GM18868 (cell line): Measurements from ENCODE around the gene CCDC85B.

Source experiments
- ATAC-seq: cut with Tn5 transposase; IDR thresholded peaks from one replicate; pipeline ENCODE4 v1.9.1; 2021; ENCODE audit warnings: mild to moderate bottlenecking, moderate library complexity; ENCODE audit not compliant: unreplicated experiment

The CCDC85B gene

DNA sequence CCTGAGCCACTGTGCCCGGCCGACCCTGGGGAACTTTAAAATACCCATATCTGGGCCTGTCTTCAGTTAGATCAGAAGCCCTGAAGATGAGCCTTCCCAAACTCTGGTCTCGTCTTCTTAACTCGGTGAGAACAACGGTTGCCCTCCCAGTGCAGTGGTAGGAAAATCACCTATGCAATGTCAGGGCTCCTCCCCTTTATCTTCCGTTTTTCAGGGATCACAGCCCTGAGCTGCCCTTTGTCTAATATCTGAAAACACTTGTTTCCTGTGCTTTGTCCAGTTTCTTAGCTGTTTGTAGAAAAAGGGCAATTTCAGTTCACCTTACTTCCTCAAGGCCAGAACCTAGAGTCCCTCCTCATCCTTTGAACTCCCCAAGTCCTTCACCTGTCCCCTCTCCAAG, 38.2 kb downstream of the CCDC85B start:
- no peak for ATAC-seq

DNA sequence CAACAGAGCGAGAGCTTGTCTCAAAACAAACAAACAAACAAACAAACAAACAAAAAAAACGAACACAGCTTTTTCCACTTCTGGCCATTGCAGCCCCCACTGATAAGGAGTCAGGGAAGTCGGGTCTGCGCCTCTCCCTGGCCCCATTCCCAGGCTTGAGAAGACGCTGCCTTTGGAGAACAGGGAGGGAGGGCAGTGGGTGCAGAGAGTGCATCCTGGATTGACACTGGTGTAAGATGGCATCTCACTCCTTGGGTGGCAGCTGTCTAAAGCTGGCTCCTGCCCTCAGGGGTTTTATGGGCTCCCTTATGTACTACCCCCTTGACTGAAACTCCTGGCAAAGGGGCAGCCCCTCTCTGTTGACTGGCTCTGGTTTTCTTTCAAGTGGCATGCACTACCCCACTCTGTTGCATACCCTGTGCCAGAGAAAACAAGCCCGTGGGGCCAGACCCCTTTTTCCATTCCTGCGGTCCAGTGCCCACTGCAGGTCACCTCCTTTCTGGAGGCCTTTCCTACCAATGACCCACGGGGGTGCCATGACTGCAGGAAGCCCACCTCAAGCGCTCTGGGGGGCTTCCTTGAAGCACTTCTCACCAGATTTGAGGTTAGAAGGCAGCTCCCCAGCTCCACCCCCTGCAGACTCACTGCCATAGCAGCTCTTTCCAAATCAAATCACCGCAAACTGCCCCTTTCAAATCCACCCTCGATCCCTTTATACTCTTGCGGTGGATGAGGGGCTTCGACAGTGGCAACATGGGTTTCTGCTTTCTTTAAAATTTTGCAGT, 41.5 kb downstream of the CCDC85B start:
- ATAC-seq, result no peak

DNA sequence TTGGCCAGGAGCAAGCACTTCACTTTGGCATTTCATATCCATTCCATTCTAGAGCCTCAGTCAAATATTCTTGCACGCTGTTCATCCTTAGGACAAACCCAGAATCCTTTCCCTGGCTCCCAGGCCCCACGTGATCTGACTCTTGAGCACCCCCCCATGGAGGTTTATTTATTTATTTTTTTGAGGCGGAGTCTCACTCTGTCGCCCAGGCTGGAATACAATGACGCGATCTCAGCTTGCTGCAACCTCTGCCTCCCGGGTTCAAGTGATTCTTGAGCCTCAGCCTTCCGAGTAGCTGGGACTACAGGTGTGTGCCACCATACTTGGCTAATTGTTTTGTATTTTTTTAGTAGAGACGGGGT, 42.1 kb downstream of the CCDC85B start:
- ATAC-seq, result no peak

DNA sequence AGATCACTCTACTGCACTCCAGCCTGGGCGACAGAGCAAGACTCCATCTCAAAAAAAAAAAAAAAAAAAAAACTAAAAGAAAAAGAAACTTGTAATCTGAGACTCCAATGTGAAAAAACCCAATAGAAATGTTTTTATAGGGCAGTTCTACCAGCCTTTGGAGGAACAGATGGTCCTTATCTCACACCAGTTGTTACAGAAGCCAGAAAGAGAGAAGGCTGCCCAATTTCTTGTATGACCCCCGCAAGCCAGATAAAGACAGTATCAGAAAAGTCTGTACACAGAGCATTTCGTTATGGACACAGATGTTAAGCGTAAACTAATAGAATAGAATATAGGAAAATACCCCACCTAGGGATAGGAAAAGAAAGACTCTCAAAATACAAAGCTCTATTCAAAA, 43.5 kb downstream of the CCDC85B start:
- no peak for ATAC-seq

DNA sequence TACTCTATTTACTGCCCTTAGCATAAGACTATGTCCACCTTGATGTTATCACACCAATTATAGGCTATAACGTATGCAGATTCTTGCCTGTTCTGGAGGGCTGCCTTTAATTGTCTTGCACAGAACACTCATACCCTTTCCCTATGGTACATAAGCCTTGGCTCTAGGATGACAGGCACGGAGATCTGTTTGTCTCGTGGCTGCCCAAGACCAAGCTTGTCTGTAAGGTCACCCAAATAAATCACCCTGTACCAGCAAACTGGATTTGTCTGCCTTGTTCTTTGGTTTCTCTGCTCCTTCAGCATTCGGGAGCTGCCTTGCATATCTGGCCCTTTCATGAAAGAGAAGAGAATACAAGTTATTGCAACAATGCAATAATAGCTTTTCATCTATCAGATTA, 47.3 kb downstream of the CCDC85B start:
- ATAC-seq, result no peak
